ENCODE results near the gene E2F7. TPM values are rescaled to one million over a fixed set of nuclear protein-coding genes. Genes with fewer than 3 reads are reported as not detected.

E2F7 gene
- total RNA-seq, 1 donor from 2014 or later: 40.5 TPM

GRCh38 chr12:76983420-76983819 is 81.9 kb downstream of the E2F7 start:
- H3K27me3 ChIP-seq: no peaks in the 10 kb centered on the region
- H3K79me2 ChIP-seq (ENCODE audit: low read depth): no peaks in the 10 kb centered on the region
- no peak overlapping the region for H3K27ac ChIP-seq
- no peak overlapping the region for H3K4me2 ChIP-seq
- Mint-ChIP-seq H3K9me3 (peaks cover 27% of the 10 kb centered on the region), H3K27ac (no peak overlapping the region), H3K4me3 (no peak overlapping the region), H3K36me3 (no peaks in the 10 kb centered on the region), H3K4me1 (no peaks in the 10 kb centered on the region), H3K27me3 (ENCODE audit: insufficient read depth, low read depth) (no peaks in the 10 kb centered on the region)
- H3K4me1 ChIP-seq: no peaks in the 10 kb centered on the region
- H3K9me3 ChIP-seq (ENCODE audit: low read depth): peaks cover 5% of the 10 kb centered on the region
- H2AFZ ChIP-seq (replicated peaks): no peak overlapping the region
- H4K20me1 ChIP-seq (ENCODE audit: low read depth): no peaks in the 10 kb centered on the region
- no peaks in the 10 kb centered on the region for H3F3A ChIP-seq (ENCODE audit: low read depth)
- no peak overlapping the region for H3K4me3 ChIP-seq
- no peaks in the 10 kb centered on the region for H3K36me3 ChIP-seq
- no peak for DNase-seq (ENCODE audit: low spot score)
- no peak overlapping the region for H3K9ac ChIP-seq
- TF ChIP-seq EZH2phosphoT487 (IDR thresholded peaks at IDR 0.05) (no peak), EZH2 (IDR thresholded peaks at IDR 0.05) (no peak), CTCF (IDR thresholded peaks at IDR 0.05) (no peak)

DNA sequence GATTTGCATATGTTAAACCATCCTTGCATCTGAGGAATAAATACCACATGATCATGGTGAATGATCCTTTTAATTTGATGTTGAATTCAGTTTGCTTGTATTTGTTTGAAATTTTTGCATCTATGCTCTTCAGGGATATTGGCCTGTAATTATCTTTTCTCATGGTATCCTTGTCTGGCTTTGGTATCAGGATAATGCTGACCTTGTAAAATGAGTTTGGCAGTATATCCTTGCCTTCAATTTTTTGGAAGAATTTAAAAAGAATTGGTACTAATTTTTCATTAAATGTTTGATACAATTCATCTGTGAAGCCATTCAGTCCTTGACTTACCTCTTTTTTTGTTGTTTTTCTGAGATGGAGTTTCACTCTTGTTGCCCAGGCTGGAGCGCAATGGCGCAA is 85.2 kb downstream of the E2F7 start:
- H3K27ac Mint-ChIP-seq: no peak overlapping the region
- no peak for TF ChIP-seq EZH2 (IDR thresholded peaks at IDR 0.05)
- H3K4me3 ChIP-seq: no peak overlapping the region
- no peaks in the 10 kb centered on the region for H3K27me3 Mint-ChIP-seq (ENCODE audit: insufficient read depth, low read depth)
- no peak overlapping the region for H3K27ac ChIP-seq
- H3K4me2 ChIP-seq: no peak overlapping the region
- no peaks in the 10 kb centered on the region for H3F3A ChIP-seq (ENCODE audit: low read depth)
- H3K4me1 Mint-ChIP-seq: no peaks in the 10 kb centered on the region
- no peak overlapping the region for H3K9ac ChIP-seq
- H3K9me3 ChIP-seq (ENCODE audit: low read depth): peaks cover 5% of the 10 kb centered on the region
- no peaks in the 10 kb centered on the region for H3K27me3 ChIP-seq
- H3K36me3 Mint-ChIP-seq: no peaks in the 10 kb centered on the region
- no peak for DNase-seq (ENCODE audit: low spot score)
- no peaks in the 10 kb centered on the region for H3K79me2 ChIP-seq (ENCODE audit: low read depth)
- no peak overlapping the region for H3K4me3 Mint-ChIP-seq
- H4K20me1 ChIP-seq (ENCODE audit: low read depth): no peaks in the 10 kb centered on the region
- H3K4me1 ChIP-seq: no peaks in the 10 kb centered on the region
- H2AFZ ChIP-seq (replicated peaks): no peak overlapping the region
- no peaks in the 10 kb centered on the region for H3K36me3 ChIP-seq
- peaks cover 27% of the 10 kb centered on the region for H3K9me3 Mint-ChIP-seq

- Histone ChIP-seq H3K4me2 (no peak overlapping the region), H3K4me3 (no peak overlapping the region), H2AFZ (replicated peaks) (no peak overlapping the region), H3K4me1 (no peaks in the 10 kb centered on the region), H3F3A (ENCODE audit: low read depth) (no peaks in the 10 kb centered on the region), H3K36me3 (no peaks in the 10 kb centered on the region), H3K9ac (no peak overlapping the region), H3K27ac (no peak overlapping the region), H3K27me3 (no peaks in the 10 kb centered on the region), H3K79me2 (ENCODE audit: low read depth) (no peaks in the 10 kb centered on the region), H4K20me1 (ENCODE audit: low read depth) (no peaks in the 10 kb centered on the region), H3K9me3 (ENCODE audit: low read depth) (peaks cover 3% of the 10 kb centered on the region)
- Mint-ChIP-seq H3K9me3 (peaks cover 3% of the 10 kb centered on the region), H3K27me3 (ENCODE audit: insufficient read depth, low read depth) (no peaks in the 10 kb centered on the region), H3K4me3 (no peak overlapping the region), H3K36me3 (no peaks in the 10 kb centered on the region), H3K27ac (no peak overlapping the region), H3K4me1 (no peaks in the 10 kb centered on the region)
- no peak for DNase-seq (ENCODE audit: low spot score)
- TF ChIP-seq CTCF (IDR thresholded peaks at IDR 0.05) (no peak), EZH2phosphoT487 (IDR thresholded peaks at IDR 0.05) (no peak), EZH2 (IDR thresholded peaks at IDR 0.05) (no peak)
Measured at GRCh38 chr12:76976777-76977382, 88.5 kb downstream of the E2F7 start.

Other genes with a start within 250 kb of the E2F7 start
- gene CSRP2, start 186.6 kb downstream of the E2F7 start, total RNA-seq (ENCODE audit: low replicate concordance): 353 and 405 TPM in 2 replicates

Data from neural progenitor cell (in vitro differentiated cells).